Ectodermal cell (in vitro differentiated cells): ENCODE measurements around the gene NPM1.

Source experiments
- H3K27ac ChIP-seq: 2 replicates; pipeline ENCODE4 v1.7.0; 2013; ENCODE audit warnings: mild to moderate bottlenecking, low read depth, low read length; ENCODE audit not compliant: insufficient read depth, poor library complexity, severe bottlenecking
- H3K27me3 ChIP-seq: 2 replicates; pipeline ENCODE4 v1.7.0; 2013; ENCODE audit warnings: mild to moderate bottlenecking, low read length; ENCODE audit not compliant: insufficient read depth, control insufficient read depth, poor library complexity, severe bottlenecking
- H3K36me3 ChIP-seq: one replicate; pipeline ENCODE4 v1.7.0; 2013; ENCODE audit warnings: low read length; ENCODE audit not compliant: control insufficient read depth, insufficient read depth
- H3K4me1 ChIP-seq: one replicate; pipeline ENCODE4 v1.7.0; 2013; ENCODE audit warnings: low read length; ENCODE audit not compliant: control insufficient read depth, insufficient read depth
- H3K4me3 ChIP-seq: 2 replicates; pipeline ENCODE4 v1.7.0; 2013; ENCODE audit warnings: low read depth, low read length, control low read depth; ENCODE audit not compliant: insufficient read depth
- H3K9me3 ChIP-seq: 2 replicates; pipeline ENCODE4 v1.7.0; 2013; ENCODE audit warnings: mild to moderate bottlenecking, low read length, moderate library complexity; ENCODE audit not compliant: control insufficient read depth
- WGBS, 2 experiments: methylation state at CpG; one replicate each; pipeline ENCODE4 v1.1.7; 2013; ENCODE audit warnings: missing lambda C conversion rate in 2 of 2; 5-methylcytosine and 5-hydroxymethylcytosine counted together

Gene NPM1

DNA sequence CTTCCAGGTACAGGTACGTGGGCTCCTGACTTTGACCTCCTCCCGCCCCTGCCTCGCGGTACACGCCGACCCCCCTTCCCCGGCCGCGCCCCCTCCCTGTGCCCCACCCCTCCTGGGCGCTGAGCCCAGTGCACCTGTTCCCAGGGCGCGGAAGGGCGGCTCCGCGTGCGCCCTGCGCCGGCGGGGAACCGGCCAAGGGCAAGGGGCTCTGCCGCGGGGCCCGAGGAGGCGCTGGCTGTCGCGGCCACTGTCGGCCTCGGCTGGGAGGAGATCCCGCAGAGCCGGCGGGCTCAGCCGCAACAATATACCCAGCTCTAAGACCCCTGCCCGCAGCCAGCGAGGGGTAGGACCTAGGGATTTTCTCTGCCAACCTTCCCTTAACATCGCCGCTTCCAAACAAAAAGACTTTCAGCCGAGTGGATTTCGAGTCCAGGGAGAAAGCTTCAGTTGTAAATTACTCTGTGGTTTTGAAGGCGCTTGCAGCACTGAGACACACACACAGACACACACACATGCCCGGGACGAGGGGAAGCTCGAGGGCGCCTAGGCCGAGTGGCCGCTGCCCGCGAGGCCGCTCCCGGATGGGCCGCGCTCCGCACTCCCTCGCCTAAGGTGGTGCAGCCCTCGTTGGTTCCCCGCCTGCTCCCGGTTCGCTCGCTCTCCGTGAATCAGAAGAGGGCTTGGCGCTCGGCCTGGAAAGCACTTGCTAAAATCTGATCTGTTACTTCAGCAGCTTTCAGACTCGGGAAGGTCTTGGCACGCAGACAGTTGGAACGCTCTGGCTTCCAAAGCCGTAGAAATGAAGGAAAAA lies 33.0 kb downstream of the NPM1 start:
- Histone ChIP-seq H3K27me3 (peaks cover 50% of the 10 kb centered on the region), H3K4me1 (peaks cover 13% of the 10 kb centered on the region), H3K4me3 (no peak overlapping the region), H3K36me3 (no peaks in the 10 kb centered on the region), H3K27ac (no peak overlapping the region), H3K9me3 (no peaks in the 10 kb centered on the region)
- WGBS, 2 experiments = 1 to 2% methylated on average over 65 of the region's 65 CpGs

DNA sequence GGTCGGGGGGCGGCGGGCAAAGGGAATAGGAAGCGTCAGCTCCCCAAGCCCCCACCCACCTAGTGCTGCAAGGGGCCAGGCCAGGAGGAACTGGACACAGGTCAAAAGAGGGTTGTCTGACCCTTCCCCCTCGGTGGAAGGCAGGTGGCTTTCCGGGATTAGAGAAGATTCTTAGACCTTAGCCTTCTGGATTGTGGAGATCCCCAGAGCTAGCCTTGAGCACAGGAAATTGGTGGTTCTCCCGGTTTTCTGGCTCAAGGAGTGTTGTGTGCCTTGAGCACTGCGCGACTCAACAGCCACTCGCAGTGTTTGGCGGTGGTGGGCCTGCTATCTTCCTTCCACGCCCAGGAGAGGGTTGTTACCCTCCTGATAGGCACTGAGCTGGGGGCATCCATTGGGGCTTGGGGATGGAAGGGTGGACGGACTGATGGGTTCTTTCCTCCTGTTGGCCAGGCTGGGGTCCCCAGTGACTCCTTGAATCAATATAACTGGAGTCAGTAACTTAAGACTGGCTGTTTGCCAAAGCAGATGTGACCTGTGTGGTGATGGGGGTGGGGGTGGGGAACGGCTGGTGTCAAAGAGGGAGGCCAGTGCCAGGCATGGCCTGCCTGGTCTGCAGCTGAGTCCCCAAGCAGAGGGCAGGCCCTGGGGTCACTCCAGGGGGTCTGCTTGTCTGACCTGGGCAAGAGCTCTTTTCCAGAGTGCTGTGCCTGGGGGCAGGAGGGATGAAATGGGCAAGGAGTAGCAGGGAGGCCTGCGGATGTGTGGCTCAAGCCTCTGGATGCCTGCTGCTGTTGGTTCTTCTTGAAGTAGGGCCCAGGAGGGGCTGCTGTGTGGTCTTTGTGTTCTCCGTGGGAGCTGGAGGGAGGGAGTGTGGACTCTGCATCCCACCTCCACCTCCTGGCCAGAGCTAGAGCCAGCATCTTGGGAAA lies 33.9 kb downstream of the NPM1 start:
- Histone ChIP-seq H3K27me3 (peaks cover 50% of the 10 kb centered on the region), H3K4me1 (peaks cover 13% of the 10 kb centered on the region), H3K4me3 (no peak overlapping the region), H3K27ac (no peak overlapping the region), H3K9me3 (no peaks in the 10 kb centered on the region), H3K36me3 (no peaks in the 10 kb centered on the region)
- 45 to 46% methylated on average over 16 of the region's 16 CpGs for WGBS, 2 experiments

DNA sequence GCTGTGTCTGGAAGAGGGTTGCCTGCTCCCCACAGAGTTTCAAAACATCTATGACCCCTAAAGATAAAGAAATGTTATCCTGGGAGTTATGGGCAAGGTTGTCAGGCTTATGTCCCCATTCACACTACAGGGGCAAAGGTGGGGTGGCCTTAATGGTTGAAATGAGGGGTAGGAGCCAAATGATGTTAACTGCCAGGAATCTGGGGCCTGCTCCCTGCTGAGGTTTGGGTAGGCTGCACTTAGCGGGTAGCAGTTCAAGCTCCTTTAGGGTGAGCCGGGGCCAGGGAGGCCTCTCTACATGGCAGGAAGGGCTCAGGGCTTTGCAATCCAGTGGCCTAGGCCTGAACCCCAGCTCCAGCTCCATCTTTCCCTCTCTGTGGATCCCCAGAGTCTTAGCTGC lies 34.8 kb downstream of the NPM1 start:
- Histone ChIP-seq H3K4me1 (peaks cover 13% of the 10 kb centered on the region), H3K27me3 (peaks cover 50% of the 10 kb centered on the region), H3K4me3 (no peak overlapping the region), H3K27ac (no peak overlapping the region), H3K9me3 (no peaks in the 10 kb centered on the region), H3K36me3 (no peaks in the 10 kb centered on the region)
- WGBS, 2 experiments = 89 to 92% methylated on average over 2 of the region's 2 CpGs

DNA sequence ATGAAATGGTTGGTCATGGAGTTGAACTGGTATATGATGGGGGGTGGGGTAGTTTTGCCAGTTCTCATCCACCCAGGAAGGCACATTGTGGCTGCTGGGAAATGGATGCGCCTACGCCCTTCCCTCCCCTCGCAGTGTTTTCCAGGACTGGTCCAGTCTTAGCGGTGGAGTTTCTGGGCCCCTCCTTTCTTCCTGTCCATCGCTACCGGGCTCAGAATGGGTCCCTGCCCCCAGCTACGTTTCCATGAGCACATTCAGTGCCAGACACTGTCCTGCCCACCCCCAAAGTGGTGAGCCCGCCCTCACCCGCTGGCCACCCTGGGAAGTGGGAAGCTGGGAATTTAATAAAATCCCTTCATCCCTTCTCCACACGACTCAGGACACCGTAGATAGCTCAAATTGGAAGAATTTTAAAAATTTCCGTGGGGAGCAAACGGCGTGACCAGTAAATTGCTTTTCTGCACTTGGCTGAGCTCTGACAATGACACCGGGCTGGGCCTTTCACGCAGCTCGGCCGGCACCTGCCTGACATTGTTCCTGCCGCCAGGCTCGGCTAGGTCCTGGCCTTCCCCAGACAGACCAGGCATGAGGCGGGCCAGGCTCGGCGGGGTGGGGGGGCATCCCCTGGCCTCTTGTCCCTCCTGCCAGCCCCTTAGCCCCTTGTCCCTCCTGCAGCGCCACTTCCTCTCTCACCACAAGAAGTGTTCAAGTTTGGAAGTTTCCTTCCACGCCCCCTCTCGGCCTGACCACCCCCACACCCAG lies 35.4 kb downstream of the NPM1 start:
- no peaks in the 10 kb centered on the region for H3K9me3 ChIP-seq
- WGBS, 2 experiments = 67 to 69% methylated on average over 26 of the region's 26 CpGs
- H3K27me3 ChIP-seq = peaks cover 50% of the 10 kb centered on the region
- no peak overlapping the region for H3K27ac ChIP-seq
- no peaks in the 10 kb centered on the region for H3K36me3 ChIP-seq
- peaks cover 13% of the 10 kb centered on the region for H3K4me1 ChIP-seq
- no peak overlapping the region for H3K4me3 ChIP-seq

DNA sequence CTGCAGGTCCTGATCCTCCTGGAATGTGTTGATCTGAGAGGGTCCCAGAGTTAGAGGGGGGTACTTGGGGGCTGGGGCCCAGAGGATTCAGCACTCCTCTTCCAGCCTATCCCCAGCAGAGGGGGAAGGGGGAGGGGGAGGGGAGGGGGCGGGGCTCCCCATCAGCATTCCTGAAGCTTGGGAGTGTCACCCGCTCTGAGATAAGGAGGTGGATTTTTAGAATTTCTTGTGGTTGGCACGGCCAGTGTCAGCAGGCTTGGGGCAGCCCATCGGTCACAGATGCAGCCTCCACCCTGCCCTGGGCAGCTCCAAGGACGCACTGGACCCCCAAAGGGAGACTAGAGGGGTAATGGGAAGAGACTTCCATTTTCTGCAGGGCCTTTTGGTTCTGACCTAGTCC lies 37.1 kb downstream of the NPM1 start:
- WGBS, 2 experiments = 40 to 46% methylated on average over 5 of the region's 5 CpGs

DNA sequence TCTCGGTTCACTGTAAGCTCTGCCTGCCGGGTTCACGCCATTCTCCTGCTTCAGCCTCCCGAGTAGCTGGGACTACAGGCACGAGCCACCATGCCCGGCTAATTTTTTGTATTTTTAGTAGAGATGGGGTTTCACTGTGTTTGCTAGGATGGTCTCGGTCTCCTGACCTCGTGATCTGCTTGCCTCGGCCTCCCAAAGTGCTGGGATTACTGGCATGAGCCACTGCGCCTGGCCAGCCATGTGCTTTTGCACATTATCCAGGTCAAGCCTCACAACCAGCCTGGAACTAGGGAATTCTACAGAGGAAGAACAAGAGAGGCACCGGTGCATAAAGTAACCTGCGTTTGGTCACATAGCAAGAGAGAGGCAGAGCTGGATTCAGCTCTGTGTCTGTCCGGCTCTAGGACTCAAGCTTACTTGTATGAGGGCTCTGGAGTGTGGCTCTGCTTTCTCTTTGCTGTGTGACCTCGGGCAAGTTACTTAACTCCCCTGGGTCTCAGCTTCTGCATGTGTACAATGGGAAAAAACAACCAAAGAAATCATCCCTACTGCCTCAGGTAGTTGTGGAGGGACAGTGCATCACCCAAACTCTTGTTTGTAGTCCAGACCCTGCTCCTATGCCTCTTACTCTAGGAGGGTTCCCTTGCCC lies 38.1 kb downstream of the NPM1 start:
- WGBS, 2 experiments = 91 to 93% methylated on average over 14 of the region's 14 CpGs
- Histone ChIP-seq H3K4me1 (peaks cover 13% of the 10 kb centered on the region), H3K9me3 (no peaks in the 10 kb centered on the region), H3K4me3 (no peak overlapping the region), H3K36me3 (no peaks in the 10 kb centered on the region), H3K27ac (no peak overlapping the region), H3K27me3 (peaks cover 30% of the 10 kb centered on the region)

More for the DNA sequence above, 37.1 kb downstream of the NPM1 start:
- H3K27ac ChIP-seq = no peak overlapping the region
- H3K36me3 ChIP-seq = no peaks in the 10 kb centered on the region
- peaks cover 13% of the 10 kb centered on the region for H3K4me1 ChIP-seq
- H3K9me3 ChIP-seq = no peaks in the 10 kb centered on the region
- H3K4me3 ChIP-seq = no peak overlapping the region
- H3K27me3 ChIP-seq = peaks cover 40% of the 10 kb centered on the region

DNA sequence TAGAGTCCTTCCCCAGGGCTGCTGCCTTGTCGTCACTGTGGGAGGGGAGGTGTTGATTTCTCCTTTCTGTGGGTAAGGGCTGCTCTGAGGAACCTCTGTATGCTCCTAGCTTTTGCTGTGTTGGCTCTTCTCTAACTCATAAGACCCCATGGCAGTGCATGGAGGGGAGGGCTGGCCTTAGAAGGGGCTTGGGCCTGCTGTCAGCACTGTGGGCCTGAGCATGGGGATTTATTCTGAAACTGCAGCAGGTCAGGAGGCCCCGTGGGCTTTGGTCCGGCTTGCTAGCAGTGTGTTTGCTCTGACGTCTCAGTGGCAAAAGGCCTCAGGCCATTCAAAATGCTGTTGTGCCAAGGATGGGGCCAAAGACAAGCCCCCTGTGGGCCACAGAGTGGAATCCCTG lies 38.6 kb downstream of the NPM1 start:
- WGBS, 2 experiments = 84 to 92% methylated on average over 4 of the region's 4 CpGs
- Histone ChIP-seq H3K9me3 (no peaks in the 10 kb centered on the region), H3K4me3 (no peak overlapping the region), H3K36me3 (no peaks in the 10 kb centered on the region), H3K27me3 (peaks cover 25% of the 10 kb centered on the region), H3K4me1 (peaks cover 13% of the 10 kb centered on the region), H3K27ac (no peak overlapping the region)

DNA sequence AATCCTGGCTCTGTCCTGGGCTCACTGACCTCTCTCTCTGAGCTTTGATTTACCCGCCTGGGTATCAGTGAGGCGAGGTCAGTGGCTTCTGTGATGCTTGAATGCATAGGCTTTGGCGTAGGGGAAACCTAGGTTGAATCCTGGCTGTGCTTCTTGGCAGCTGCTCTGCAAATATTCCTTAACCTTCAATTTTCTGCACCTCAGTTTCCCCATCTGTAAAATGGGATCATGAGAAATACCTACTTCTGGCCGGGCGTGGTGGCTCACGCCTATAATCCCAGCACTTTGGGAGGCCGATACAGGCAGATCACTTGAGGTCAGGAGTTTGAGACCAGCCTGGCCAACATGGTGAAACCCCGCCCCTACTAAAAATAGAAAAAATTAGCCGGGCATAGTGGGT lies 39.0 kb downstream of the NPM1 start:
- H3K4me3 ChIP-seq = no peak overlapping the region
- H3K36me3 ChIP-seq = no peaks in the 10 kb centered on the region
- 93% methylated on average over 9 of the region's 9 CpGs for WGBS, 2 experiments
- H3K9me3 ChIP-seq = no peaks in the 10 kb centered on the region
- peaks cover 11% of the 10 kb centered on the region for H3K4me1 ChIP-seq
- H3K27ac ChIP-seq = no peak overlapping the region
- H3K27me3 ChIP-seq = peaks cover 21% of the 10 kb centered on the region

DNA sequence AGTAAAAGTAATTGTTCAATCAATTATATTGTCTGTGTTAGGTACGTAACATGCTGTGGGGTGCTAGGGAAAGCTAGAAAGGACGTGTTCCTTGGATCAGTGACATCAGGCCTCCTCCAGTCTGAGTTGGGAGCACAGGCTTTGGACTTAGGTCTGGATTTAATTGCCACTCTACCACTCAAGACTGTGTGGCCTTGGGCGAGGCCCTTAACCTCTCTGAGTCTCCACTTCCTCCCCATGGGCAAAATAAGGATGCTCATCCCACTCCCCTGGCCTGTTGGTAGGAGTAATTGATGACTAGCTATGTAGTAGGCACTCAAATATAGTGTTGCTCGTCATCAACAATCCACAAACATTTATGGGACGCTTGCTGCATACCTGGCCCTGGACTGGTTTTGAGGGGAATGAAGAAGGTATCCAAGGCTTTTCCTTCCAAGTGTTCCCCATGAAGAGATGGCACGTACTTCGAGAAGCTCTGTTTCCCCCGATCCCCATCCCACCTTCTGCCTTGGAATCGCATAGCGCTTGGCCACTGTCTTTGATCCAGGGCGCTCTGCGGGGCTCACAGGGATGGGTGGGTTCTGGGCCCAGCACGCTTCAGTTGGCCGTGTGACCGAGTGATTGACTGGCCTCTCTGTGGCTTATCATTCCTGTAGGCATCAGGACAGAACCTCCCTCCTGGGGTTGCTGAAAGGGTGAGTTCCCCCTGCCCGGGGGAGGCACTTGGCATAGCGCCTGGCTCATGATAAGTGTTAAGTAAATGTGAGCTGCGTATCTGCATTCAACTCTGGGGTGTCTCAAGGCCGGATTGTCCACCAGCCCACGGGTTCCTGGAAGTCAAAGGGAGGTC lies 39.9 kb downstream of the NPM1 start:
- Histone ChIP-seq H3K27me3 (peaks cover 12% of the 10 kb centered on the region), H3K36me3 (no peaks in the 10 kb centered on the region), H3K4me3 (no peak overlapping the region), H3K4me1 (peaks cover 8% of the 10 kb centered on the region), H3K27ac (no peak overlapping the region), H3K9me3 (no peaks in the 10 kb centered on the region)
- 90% methylated on average over 20 of the region's 20 CpGs for WGBS, 2 experiments
